ENCODE data around the gene SLC27A2. TPM values are rescaled to one million over a fixed set of nuclear protein-coding genes. Genes with fewer than 3 reads are reported as not detected.

Gene SLC27A2
- total RNA-seq, 1 experiment from 2014 or later: 0.77 TPM

GRCh38 chr15:50234764-50235163 lies 52.8 kb downstream of the SLC27A2 start:
- peak; percentile 37 for DNase-seq (ENCODE audit: low spot score)
- intact Hi-C loops (cut with micrococcal nuclease; ENCODE audit: unreplicated experiment): no loop called here
- H3K36me3 ChIP-seq (ENCODE audit: insufficient read depth, low read length, poor library complexity, severe bottlenecking): no peaks in the 10 kb centered on the region
- TF ChIP-seq CTCF (conservative IDR thresholded peaks at IDR 0.05; ENCODE audit: low read depth, low read length) (no peak; the same call in 1 of the 2 replicates), EZH2 (IDR thresholded peaks at IDR 0.05; ENCODE audit: borderline replicate concordance, low read depth, low read length, poor library complexity, severe bottlenecking) (no peak)
- H3K4me1 ChIP-seq (ENCODE audit: insufficient read depth, low read length, poor library complexity, severe bottlenecking): peaks cover 5% of the 10 kb centered on the region
- CTCF ChIA-PET: no interaction called here
- no TSS peak for BruUV-seq (replicated peaks)
- H3K27ac ChIP-seq (ENCODE audit: low read depth, low read length, poor library complexity, severe bottlenecking): no peak overlapping the region
- POLR2A ChIA-PET (ENCODE audit: low non-redundant PET): interaction anchor here (0.6 kb wide), 1 partner anchor 1260 kb away, joined by 4 read pairs; no protein-coding TSS in a partner anchor
- no peak overlapping the region for H3K4me3 ChIP-seq (ENCODE audit: low read depth, low read length, poor library complexity, severe bottlenecking)
- H3K27me3 ChIP-seq (replicated peaks; ENCODE audit: insufficient read depth, low read depth, low read length, poor library complexity): no peaks in the 10 kb centered on the region
- H3K9me3 ChIP-seq (ENCODE audit: low read depth, low read length, poor library complexity, severe bottlenecking): no peaks in the 10 kb centered on the region

DNA sequence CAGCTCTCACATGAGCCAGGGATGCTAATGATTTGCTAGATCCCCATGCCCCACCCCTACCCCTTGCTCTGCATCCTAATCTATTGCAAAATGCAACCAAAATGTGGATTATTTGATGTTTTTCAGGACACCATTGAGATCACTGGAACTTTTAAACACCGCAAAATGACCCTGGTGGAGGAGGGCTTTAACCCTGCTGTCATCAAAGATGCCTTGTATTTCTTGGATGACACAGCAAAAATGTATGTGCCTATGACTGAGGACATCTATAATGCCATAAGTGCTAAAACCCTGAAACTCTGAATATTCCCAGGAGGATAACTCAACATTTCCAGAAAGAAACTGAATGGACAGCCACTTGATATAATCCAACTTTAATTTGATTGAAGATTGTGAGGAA lies 53.8 kb downstream of the SLC27A2 start:
- no TSS peak for BruUV-seq (replicated peaks)
- no peak overlapping the region for H3K4me3 ChIP-seq (ENCODE audit: low read depth, low read length, poor library complexity, severe bottlenecking)
- no peak for TF ChIP-seq EZH2 (IDR thresholded peaks at IDR 0.05; ENCODE audit: borderline replicate concordance, low read depth, low read length, poor library complexity, severe bottlenecking)
- no peak for TF ChIP-seq CTCF (conservative IDR thresholded peaks at IDR 0.05; ENCODE audit: low read depth, low read length)
- H3K36me3 ChIP-seq (ENCODE audit: insufficient read depth, low read length, poor library complexity, severe bottlenecking): no peaks in the 10 kb centered on the region
- POLR2A ChIA-PET (ENCODE audit: low non-redundant PET): no interaction called here
- CTCF ChIA-PET: no interaction called here
- H3K27me3 ChIP-seq (replicated peaks; ENCODE audit: insufficient read depth, low read depth, low read length, poor library complexity): no peaks in the 10 kb centered on the region
- H3K27ac ChIP-seq (ENCODE audit: low read depth, low read length, poor library complexity, severe bottlenecking): no peak overlapping the region
- H3K4me1 ChIP-seq (ENCODE audit: insufficient read depth, low read length, poor library complexity, severe bottlenecking): peaks cover 5% of the 10 kb centered on the region
- DNase-seq (ENCODE audit: low spot score): no peak
- H3K9me3 ChIP-seq (ENCODE audit: low read depth, low read length, poor library complexity, severe bottlenecking): no peaks in the 10 kb centered on the region
- intact Hi-C loops (cut with micrococcal nuclease; ENCODE audit: unreplicated experiment): no loop called here

GRCh38 chr15:50236433-50236832 lies 54.4 kb downstream of the SLC27A2 start:
- intact Hi-C loops (cut with micrococcal nuclease; ENCODE audit: unreplicated experiment): no loop called here
- POLR2A ChIA-PET (ENCODE audit: low non-redundant PET): no interaction called here

More at GRCh38 chr15:50236433-50236832, 54.4 kb downstream of the SLC27A2 start:
- no TSS peak for BruUV-seq (replicated peaks)
- Histone ChIP-seq H3K36me3 (ENCODE audit: insufficient read depth, low read length, poor library complexity, severe bottlenecking) (no peaks in the 10 kb centered on the region), H3K9me3 (ENCODE audit: low read depth, low read length, poor library complexity, severe bottlenecking) (no peaks in the 10 kb centered on the region), H3K27ac (ENCODE audit: low read depth, low read length, poor library complexity, severe bottlenecking) (no peak overlapping the region), H3K27me3 (replicated peaks; ENCODE audit: insufficient read depth, low read depth, low read length, poor library complexity) (no peaks in the 10 kb centered on the region), H3K4me1 (ENCODE audit: insufficient read depth, low read length, poor library complexity, severe bottlenecking) (peaks cover 5% of the 10 kb centered on the region), H3K4me3 (ENCODE audit: low read depth, low read length, poor library complexity, severe bottlenecking) (no peak overlapping the region)
- no peak for DNase-seq (ENCODE audit: low spot score)
- TF ChIP-seq CTCF (conservative IDR thresholded peaks at IDR 0.05; ENCODE audit: low read depth, low read length) (no peak), EZH2 (IDR thresholded peaks at IDR 0.05; ENCODE audit: borderline replicate concordance, low read depth, low read length, poor library complexity, severe bottlenecking) (no peak)
- CTCF ChIA-PET: no interaction called here
